GM23338 (cell line): Measurements from ENCODE around the gene PGPEP1. TPM values are rescaled to one million over a fixed set of nuclear protein-coding genes. Genes with fewer than 3 reads are reported as not detected.
A peak's percentile ranks its signal among the peaks of the same experiment; 100 is the strongest.

Source experiments
- ATAC-seq: fragments of 200-7000 bp; cut with Tn5 transposase; 3 replicates; pipeline ENCODE4 v1.9.1; 2020
- DNase-seq: peaks from one replicate; pipeline ENCODE4 v3.0.0-alpha.2; 2015; ENCODE audit warnings: low spot score
- H2AFZ ChIP-seq: fragments of 200-600 bp; sonication (generic); 2 replicates; pipeline ENCODE4 v1.8.0; 2016; ENCODE audit warnings: antibody characterized with exemption, mild to moderate bottlenecking, moderate library complexity
- H3F3A ChIP-seq: fragments of 200-600 bp; sonication (generic); replicated peaks from 2 replicates; pipeline ENCODE4 v1.8.0; 2017; ENCODE audit warnings: antibody characterized with exemption, mixed run types, low read depth
- H3K27ac ChIP-seq: fragments of 200-600 bp; sonication (generic); 2 replicates; pipeline ENCODE4 v1.6.1; 2016; ENCODE audit warnings: low read depth
- H3K27me3 ChIP-seq: fragments of 200-600 bp; sonication (generic); 2 replicates; pipeline ENCODE4 v1.8.0; 2016; ENCODE audit warnings: mild to moderate bottlenecking, mixed run types, moderate library complexity; ENCODE audit not compliant: insufficient read depth
- H3K36me3 ChIP-seq: fragments of 200-600 bp; sonication (generic); 2 replicates; pipeline ENCODE4 v1.8.0; 2016; ENCODE audit warnings: mild to moderate bottlenecking; ENCODE audit not compliant: insufficient read depth
- H3K4me1 ChIP-seq: fragments of 200-600 bp; sonication (generic); 2 replicates; pipeline ENCODE4 v1.8.0; 2016; ENCODE audit warnings: mild to moderate bottlenecking, moderate library complexity; ENCODE audit not compliant: insufficient read depth
- H3K4me2 ChIP-seq: fragments of 200-600 bp; sonication (generic); 2 replicates; pipeline ENCODE4 v1.7.1; 2017; ENCODE audit warnings: mixed run types
- H3K4me3 ChIP-seq: fragments of 200-600 bp; sonication (generic); 2 replicates; pipeline ENCODE4 v1.6.1; 2016; ENCODE audit warnings: mixed run types
- H3K79me2 ChIP-seq: fragments of 200-600 bp; sonication (generic); replicated peaks from 2 replicates; pipeline ENCODE4 v1.8.0; 2017; ENCODE audit warnings: mild to moderate bottlenecking; ENCODE audit not compliant: insufficient read depth
- H3K9me2 ChIP-seq: fragments of 200-600 bp; sonication (generic); 2 replicates; pipeline ENCODE4 v1.8.0; 2017; ENCODE audit not compliant: insufficient read depth
- H4K20me1 ChIP-seq: fragments of 200-600 bp; sonication (generic); replicated peaks from 2 replicates; pipeline ENCODE4 v1.8.0; 2017; ENCODE audit warnings: mild to moderate bottlenecking; ENCODE audit not compliant: insufficient read depth
- H3K27ac Mint-ChIP-seq: 2 replicates; pipeline ENCODE4 v1.8.0; 2020; ENCODE audit warnings: inconsistent platforms, mild to moderate bottlenecking, moderate library complexity, mixed read lengths
- H3K27me3 Mint-ChIP-seq: 3 replicates; pipeline ENCODE4 v1.8.0; 2022; ENCODE audit warnings: low read depth, mild to moderate bottlenecking, moderate library complexity, mixed read lengths, inconsistent platforms; ENCODE audit not compliant: insufficient read depth, poor library complexity
- H3K36me3 Mint-ChIP-seq: 3 replicates; pipeline ENCODE4 v1.8.0; 2021; ENCODE audit warnings: low read depth, mild to moderate bottlenecking, inconsistent platforms, moderate library complexity, mixed read lengths
- H3K4me1 Mint-ChIP-seq: 3 replicates; pipeline ENCODE4 v1.8.0; 2020; ENCODE audit warnings: mild to moderate bottlenecking, inconsistent platforms, mixed read lengths
- H3K4me3 Mint-ChIP-seq: 3 replicates; pipeline ENCODE4 v1.8.0; 2021; ENCODE audit warnings: moderate library complexity, mild to moderate bottlenecking, inconsistent platforms, mixed read lengths
- H3K9me3 Mint-ChIP-seq: 3 replicates; pipeline ENCODE4 v1.8.0; 2020; ENCODE audit warnings: moderate library complexity, mild to moderate bottlenecking, inconsistent platforms, mixed read lengths
- CREB1 ChIP-seq: fragments of 250-450 bp; sonication (Bioruptor Pico); IDR thresholded peaks from 2 replicates; pipeline ENCODE4 v1.5.0; 2020; ENCODE audit warnings: low read depth, mild to moderate bottlenecking, moderate library complexity
- CTCF ChIP-seq, 2 experiments: fragments of 200-600 bp in 1 of 2; sonication (generic) in 1 of 2; conservative IDR thresholded peaks; 2 replicates each; pipeline versions ENCODE4 v1.5.1 to v1.6.1; 2016 to 2017; ENCODE audit warnings: antibody characterized with exemption in 2 of 2, low read depth in 2 of 2, mild to moderate bottlenecking in 2 of 2, moderate library complexity in 1 of 2
- ETS1 ChIP-seq: IDR thresholded peaks from 2 replicates; pipeline ENCODE4 v1.6.1; 2016; ENCODE audit warnings: antibody characterized with exemption
- EZH2 ChIP-seq: fragments of 200-600 bp; sonication (generic); IDR thresholded peaks from one replicate; pipeline ENCODE4 v1.8.0; 2017; ENCODE audit warnings: antibody characterized with exemption, mild to moderate bottlenecking, low read depth; ENCODE audit not compliant: unreplicated experiment
- EZH2phosphoT487 ChIP-seq: fragments of 200-600 bp; sonication (generic); IDR thresholded peaks from one replicate; pipeline ENCODE4 v1.8.1; 2018; ENCODE audit warnings: antibody characterized with exemption; ENCODE audit not compliant: unreplicated experiment
- JUNB ChIP-seq: IDR thresholded peaks from one replicate; pipeline ENCODE4 v1.6.1; 2016; ENCODE audit warnings: antibody characterized with exemption; ENCODE audit not compliant: unreplicated experiment
- NANOG ChIP-seq: IDR thresholded peaks from 2 replicates; pipeline ENCODE4 v1.6.1; 2016; ENCODE audit warnings: antibody characterized with exemption, borderline replicate concordance
- POLR2AphosphoS5 ChIP-seq: IDR thresholded peaks from 2 replicates; pipeline ENCODE4 v1.6.1; 2016; ENCODE audit warnings: antibody characterized with exemption, low read depth
- STAT1 ChIP-seq: IDR thresholded peaks from one replicate; pipeline ENCODE4 v1.6.1; 2016; ENCODE audit warnings: antibody characterized with exemption; ENCODE audit not compliant: unreplicated experiment
- ZNF114 ChIP-seq: fragments of 250-450 bp; sonication (Bioruptor Pico); IDR thresholded peaks from 2 replicates; pipeline ENCODE4 v1.5.0; 2020; ENCODE audit warnings: mild to moderate bottlenecking, moderate library complexity
- ZNF331 ChIP-seq: fragments of 250-450 bp; sonication (Bioruptor Pico); IDR thresholded peaks from 2 replicates; pipeline ENCODE4 v1.5.0; 2020; ENCODE audit warnings: low read depth, mild to moderate bottlenecking, moderate library complexity
- ZNF462 ChIP-seq: fragments of 250-450 bp; sonication (Bioruptor Pico); IDR thresholded peaks from 2 replicates; pipeline ENCODE4 v1.5.0; 2020; ENCODE audit warnings: mild to moderate bottlenecking, moderate library complexity
- polyA plus RNA-seq: library from polyadenylated mRNA; unstranded; fragments of >200 nt; fragmentation: Nextera tagmentation; extraction: Ambion mirVana; gene quantifications from 2 replicates; pipeline ENCODE4 v1.2.1, GENCODE V29; 2016
- total RNA-seq: library from RNA; depleted of rRNA; stranded (reverse); fragments of >200 nt; shearing (Covaris generic); gene quantifications from 2 replicates; pipeline ENCODE4 v1.2.3, GENCODE V29; 2014
- TF ChIP-seq, protein P1 (sequence below): IDR thresholded peaks from one replicate; pipeline ENCODE4 v1.6.1; 2018; ENCODE audit warnings: antibody characterized with exemption; ENCODE audit not compliant: unreplicated experiment

The PGPEP1 gene
- total and polyA plus RNA-seq, 2 experiments from 2014 or later, result 15.5 to 18.9 TPM

- Mint-ChIP-seq H3K27ac (no peak overlapping the region), H3K36me3 (peaks cover 34% of the 10 kb centered on the region), H3K4me3 (no peak overlapping the region), H3K27me3 (peaks cover 21% of the 10 kb centered on the region), H3K4me1 (peaks cover 36% of the 10 kb centered on the region), H3K9me3 (peaks cover 5% of the 10 kb centered on the region; the same call in 2 of the 3 replicates)
- Histone ChIP-seq H3K27ac (peak overlapping the region; percentile 90), H3K4me3 (no peak overlapping the region), H3K4me1 (peaks cover 32% of the 10 kb centered on the region), H3K79me2 (no peaks in the 10 kb centered on the region), H3K4me2 (no peak overlapping the region), H3K27me3 (no peaks in the 10 kb centered on the region), H4K20me1 (no peaks in the 10 kb centered on the region), H3F3A (peaks cover 14% of the 10 kb centered on the region; the same call in 1 of the 2 replicates), H2AFZ (no peak overlapping the region), H3K36me3 (no peaks in the 10 kb centered on the region), H3K9me2 (no peaks in the 10 kb centered on the region)
- ATAC-seq (no peak), DNase-seq (no peak)
- no peak for TF ChIP-seq STAT1
- TF ChIP-seq JUNB, result no peak
- TF ChIP-seq ETS1, result no peak
- no peak for TF ChIP-seq ZNF462 (CRISPR knock-in tag)
- TF ChIP-seq POLR2AphosphoS5, result no peak
- TF ChIP-seq EZH2, result no peak
- no peak for TF ChIP-seq EZH2phosphoT487
- no peak for TF ChIP-seq ZNF331
- TF ChIP-seq CTCF (conservative IDR thresholded peaks at IDR 0.05; ENCODE audit: low read depth in 2 of 2), result no peak
- TF ChIP-seq, protein P1, sequence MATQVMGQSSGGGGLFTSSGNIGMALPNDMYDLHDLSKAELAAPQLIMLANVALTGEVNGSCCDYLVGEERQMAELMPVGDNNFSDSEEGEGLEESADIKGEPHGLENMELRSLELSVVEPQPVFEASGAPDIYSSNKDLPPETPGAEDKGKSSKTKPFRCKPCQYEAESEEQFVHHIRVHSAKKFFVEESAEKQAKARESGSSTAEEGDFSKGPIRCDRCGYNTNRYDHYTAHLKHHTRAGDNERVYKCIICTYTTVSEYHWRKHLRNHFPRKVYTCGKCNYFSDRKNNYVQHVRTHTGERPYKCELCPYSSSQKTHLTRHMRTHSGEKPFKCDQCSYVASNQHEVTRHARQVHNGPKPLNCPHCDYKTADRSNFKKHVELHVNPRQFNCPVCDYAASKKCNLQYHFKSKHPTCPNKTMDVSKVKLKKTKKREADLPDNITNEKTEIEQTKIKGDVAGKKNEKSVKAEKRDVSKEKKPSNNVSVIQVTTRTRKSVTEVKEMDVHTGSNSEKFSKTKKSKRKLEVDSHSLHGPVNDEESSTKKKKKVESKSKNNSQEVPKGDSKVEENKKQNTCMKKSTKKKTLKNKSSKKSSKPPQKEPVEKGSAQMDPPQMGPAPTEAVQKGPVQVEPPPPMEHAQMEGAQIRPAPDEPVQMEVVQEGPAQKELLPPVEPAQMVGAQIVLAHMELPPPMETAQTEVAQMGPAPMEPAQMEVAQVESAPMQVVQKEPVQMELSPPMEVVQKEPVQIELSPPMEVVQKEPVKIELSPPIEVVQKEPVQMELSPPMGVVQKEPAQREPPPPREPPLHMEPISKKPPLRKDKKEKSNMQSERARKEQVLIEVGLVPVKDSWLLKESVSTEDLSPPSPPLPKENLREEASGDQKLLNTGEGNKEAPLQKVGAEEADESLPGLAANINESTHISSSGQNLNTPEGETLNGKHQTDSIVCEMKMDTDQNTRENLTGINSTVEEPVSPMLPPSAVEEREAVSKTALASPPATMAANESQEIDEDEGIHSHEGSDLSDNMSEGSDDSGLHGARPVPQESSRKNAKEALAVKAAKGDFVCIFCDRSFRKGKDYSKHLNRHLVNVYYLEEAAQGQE, result no peak
- TF ChIP-seq ZNF114 (CRISPR knock-in tag), result no peak
- TF ChIP-seq CREB1 (CRISPR knock-in tag), result no peak
- no peak for TF ChIP-seq NANOG
Observed at GRCh38 chr19:18368504-18369222, 28.3 kb downstream of the PGPEP1 start.
